Neural cell (in vitro differentiated cells): Measurements from ENCODE around the gene NPPA. TPM values are rescaled to one million over a fixed set of nuclear protein-coding genes. Genes with fewer than 3 reads are reported as not detected.
"Not testable (repeated sequence)": the region's sequence is repeated elsewhere in the genome, so short reads cannot be mapped to it uniquely, and the experiment has no call there.

Experiments
- H2AFZ ChIP-seq: fragments of 200-600, 300-800 bp; sonication (generic), shearing (Covaris generic); 2 replicates; pipeline ENCODE4 v1.6.0; 2014; ENCODE audit warnings: low read depth, mild to moderate bottlenecking, antibody characterized with exemption, low read length, moderate library complexity
- H3F3A ChIP-seq: fragments of 200-600 bp; shearing (Covaris generic); 2 replicates; pipeline ENCODE4 v1.6.1; 2016; ENCODE audit warnings: mild to moderate bottlenecking, moderate library complexity, mixed read lengths, antibody characterized with exemption, low read length; ENCODE audit not compliant: insufficient read depth, poor library complexity, severe bottlenecking
- H3K27ac ChIP-seq: fragments of 200-600, 300-800 bp; sonication (generic), shearing (Covaris generic); 2 replicates; pipeline ENCODE4 v1.5.1; 2014; ENCODE audit warnings: mild to moderate bottlenecking, low read length, moderate library complexity
- H3K27me3 ChIP-seq: fragments of 300-800, 200-600 bp; sonication (generic), shearing (Covaris generic); 2 replicates; pipeline ENCODE4 v1.6.0; 2014; ENCODE audit warnings: mild to moderate bottlenecking, low read depth, low read length, moderate library complexity; ENCODE audit not compliant: insufficient read depth
- H3K36me3 ChIP-seq: fragments of 300-800, 200-600 bp; sonication (generic), shearing (Covaris generic); 2 replicates; pipeline ENCODE4 v1.5.1; 2014; ENCODE audit warnings: mild to moderate bottlenecking, antibody characterized with exemption, low read length, moderate library complexity; ENCODE audit not compliant: insufficient read depth
- H3K4me2 ChIP-seq: fragments of 300-800, 200-600 bp; sonication (generic), shearing (Covaris generic); 2 replicates; pipeline ENCODE4 v1.6.0; 2014; ENCODE audit warnings: mild to moderate bottlenecking, low read length
- H3K4me3 ChIP-seq: fragments of 300-800, 200-600 bp; sonication (generic), shearing (Covaris generic); 2 replicates; pipeline ENCODE4 v1.5.1; 2014; ENCODE audit warnings: mild to moderate bottlenecking, low read length, moderate library complexity
- H3K79me2 ChIP-seq: fragments of 200-600 bp; shearing (Covaris generic); replicated peaks from 2 replicates; pipeline ENCODE4 v1.6.0; 2014; ENCODE audit warnings: mild to moderate bottlenecking, low read length, moderate library complexity; ENCODE audit not compliant: insufficient read depth
- H3K9ac ChIP-seq: fragments of 300-800, 200-600 bp; sonication (generic), shearing (Covaris generic); 2 replicates; pipeline ENCODE4 v1.6.1; 2016; ENCODE audit warnings: mild to moderate bottlenecking, low read length, mixed read lengths
- H3K9me2 ChIP-seq: fragments of 200-600 bp; shearing (Covaris generic); 2 replicates; pipeline ENCODE4 v1.6.1; 2016; ENCODE audit warnings: mild to moderate bottlenecking, low read length, mixed read lengths; ENCODE audit not compliant: insufficient read depth
- H3K9me3 ChIP-seq: fragments of 200-600, 300-800 bp; sonication (generic), shearing (Covaris generic); 2 replicates; pipeline ENCODE4 v1.6.1; 2016; ENCODE audit warnings: mild to moderate bottlenecking, mixed run types, low read length, moderate library complexity, mixed read lengths
- H4K20me1 ChIP-seq: fragments of 200-600 bp; shearing (Covaris generic); 2 replicates; pipeline ENCODE4 v1.6.1; 2016; ENCODE audit warnings: mild to moderate bottlenecking, mixed run types; ENCODE audit not compliant: insufficient read depth
- EP300 ChIP-seq: fragments of 450-650 bp; conservative IDR thresholded peaks from 2 replicates; pipeline ENCODE4 v1.6.1; 2014; ENCODE audit warnings: antibody characterized with exemption, mild to moderate bottlenecking, moderate library complexity; ENCODE audit not compliant: poor library complexity, severe bottlenecking
- EZH2 ChIP-seq: fragments of 200-600, 300-800 bp; shearing (Covaris generic), sonication (generic); IDR thresholded peaks from 2 replicates; pipeline ENCODE4 v1.6.1; 2014; ENCODE audit warnings: antibody characterized with exemption, low read length, borderline replicate concordance, mild to moderate bottlenecking; ENCODE audit not compliant: insufficient read depth, poor library complexity, severe bottlenecking
- MXI1 ChIP-seq: fragments of 450-650 bp; conservative IDR thresholded peaks from 2 replicates; pipeline ENCODE4 v1.6.1; 2014; ENCODE audit warnings: antibody characterized with exemption, mild to moderate bottlenecking; ENCODE audit not compliant: poor library complexity, severe bottlenecking
- POLR2AphosphoS5 ChIP-seq: IDR thresholded peaks from 2 replicates; pipeline ENCODE4 v1.6.1; 2012
- RAD21 ChIP-seq: fragments of 450-650 bp; conservative IDR thresholded peaks from 2 replicates; pipeline ENCODE4 v1.6.1; 2014; ENCODE audit warnings: antibody characterized with exemption, mild to moderate bottlenecking, moderate library complexity
- SMC3 ChIP-seq: fragments of 450-650 bp; conservative IDR thresholded peaks from 2 replicates; pipeline ENCODE4 v1.6.1; 2014; ENCODE audit warnings: antibody characterized with exemption, mild to moderate bottlenecking, moderate library complexity; ENCODE audit not compliant: poor library complexity
- TAF1 ChIP-seq: IDR thresholded peaks from 2 replicates; pipeline ENCODE4 v1.6.1; 2012; ENCODE audit warnings: low read depth
- polyA minus RNA-seq: library from RNA; depleted of rRNA, polyadenylated mRNA; stranded (reverse); fragments of >200 nt; gene quantifications from 2 replicates; pipeline ENCODE4 v1.2.3, GENCODE V29; 2014
- polyA plus RNA-seq: library from polyadenylated mRNA; depleted of rRNA; stranded (reverse); fragments of >200 nt; gene quantifications from 2 replicates; pipeline ENCODE4 v1.2.3, GENCODE V29; 2014
- TF ChIP-seq, protein P1 (sequence below): IDR thresholded peaks from 2 replicates; pipeline ENCODE4 v1.6.1; 2012; ENCODE audit warnings: borderline replicate concordance
- TF ChIP-seq, protein P2 (sequence below): fragments of 450-650 bp; IDR thresholded peaks from 2 replicates; pipeline ENCODE4 v1.5.1; 2014; ENCODE audit warnings: antibody characterized with exemption, mild to moderate bottlenecking, moderate library complexity; ENCODE audit not compliant: poor library complexity, severe bottlenecking

NPPA gene
- polyA plus RNA-seq (not detected in 2 replicates), polyA minus RNA-seq (not detected in 2 replicates)

DNA sequence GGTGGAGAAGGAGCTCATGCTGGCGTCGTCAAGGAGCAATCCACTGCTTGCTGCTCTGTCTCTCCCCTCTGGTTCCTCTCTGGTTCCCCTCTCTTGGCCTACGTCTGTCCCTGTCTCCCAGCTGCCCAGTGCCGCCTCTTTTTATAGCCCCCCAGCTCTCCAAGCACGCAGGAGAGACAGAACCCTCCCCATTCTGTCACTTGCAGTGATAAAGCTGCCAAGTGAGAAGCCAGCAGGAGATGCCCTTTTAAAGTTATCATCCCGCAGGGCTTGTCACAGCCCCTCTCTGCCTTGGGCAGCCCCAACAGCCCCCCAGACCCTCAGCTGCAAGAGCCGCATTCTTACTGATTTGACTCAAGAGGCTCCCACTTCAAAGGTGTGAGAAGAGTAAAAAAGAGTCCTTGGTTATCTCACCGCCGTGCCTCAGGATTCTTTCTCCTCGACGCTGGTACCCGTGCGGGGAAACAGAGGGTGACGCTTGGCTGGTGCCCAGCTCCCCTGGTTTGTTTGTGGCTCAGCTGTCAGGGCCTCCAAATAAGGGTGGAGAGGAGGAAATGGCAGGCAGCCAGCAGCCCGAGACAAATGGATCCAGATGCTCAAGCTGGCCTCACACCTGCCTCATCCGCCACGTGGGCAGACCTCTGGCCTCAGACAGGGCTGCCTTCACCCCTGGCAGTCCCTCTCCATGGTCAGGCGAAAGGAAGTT, at the start of gene NPPA:
Gene NPPA, minus strand, starts transcription at position 117 of the 706 bp plus-strand sequence. Its CDS starts 99 bp downstream, at position 18.
- Histone ChIP-seq H3K36me3 (no peaks in the 10 kb centered on the region), H4K20me1 (no peaks in the 10 kb centered on the region), H3K4me2 (no peak within 1 kb of the TSS), H3K27me3 (no peaks in the 10 kb centered on the region), H3K9me3 (no peaks in the 10 kb centered on the region), H3F3A (no peaks in the 10 kb centered on the region), H3K9ac (no peak within 1 kb of the TSS), H3K79me2 (no peaks in the 10 kb centered on the region), H2AFZ (no peak within 1 kb of the TSS), H3K27ac (no peak within 1 kb of the TSS), H3K4me3 (no peak within 1 kb of the TSS), H3K9me2 (no peaks in the 10 kb centered on the region)
- TF ChIP-seq RAD21 (no peak), TAF1 (no peak), EP300 (no peak), POLR2AphosphoS5 (no peak), SMC3 (no peak), MXI1 (no peak), EZH2 (no peak)
- TF ChIP-seq, protein P1, sequence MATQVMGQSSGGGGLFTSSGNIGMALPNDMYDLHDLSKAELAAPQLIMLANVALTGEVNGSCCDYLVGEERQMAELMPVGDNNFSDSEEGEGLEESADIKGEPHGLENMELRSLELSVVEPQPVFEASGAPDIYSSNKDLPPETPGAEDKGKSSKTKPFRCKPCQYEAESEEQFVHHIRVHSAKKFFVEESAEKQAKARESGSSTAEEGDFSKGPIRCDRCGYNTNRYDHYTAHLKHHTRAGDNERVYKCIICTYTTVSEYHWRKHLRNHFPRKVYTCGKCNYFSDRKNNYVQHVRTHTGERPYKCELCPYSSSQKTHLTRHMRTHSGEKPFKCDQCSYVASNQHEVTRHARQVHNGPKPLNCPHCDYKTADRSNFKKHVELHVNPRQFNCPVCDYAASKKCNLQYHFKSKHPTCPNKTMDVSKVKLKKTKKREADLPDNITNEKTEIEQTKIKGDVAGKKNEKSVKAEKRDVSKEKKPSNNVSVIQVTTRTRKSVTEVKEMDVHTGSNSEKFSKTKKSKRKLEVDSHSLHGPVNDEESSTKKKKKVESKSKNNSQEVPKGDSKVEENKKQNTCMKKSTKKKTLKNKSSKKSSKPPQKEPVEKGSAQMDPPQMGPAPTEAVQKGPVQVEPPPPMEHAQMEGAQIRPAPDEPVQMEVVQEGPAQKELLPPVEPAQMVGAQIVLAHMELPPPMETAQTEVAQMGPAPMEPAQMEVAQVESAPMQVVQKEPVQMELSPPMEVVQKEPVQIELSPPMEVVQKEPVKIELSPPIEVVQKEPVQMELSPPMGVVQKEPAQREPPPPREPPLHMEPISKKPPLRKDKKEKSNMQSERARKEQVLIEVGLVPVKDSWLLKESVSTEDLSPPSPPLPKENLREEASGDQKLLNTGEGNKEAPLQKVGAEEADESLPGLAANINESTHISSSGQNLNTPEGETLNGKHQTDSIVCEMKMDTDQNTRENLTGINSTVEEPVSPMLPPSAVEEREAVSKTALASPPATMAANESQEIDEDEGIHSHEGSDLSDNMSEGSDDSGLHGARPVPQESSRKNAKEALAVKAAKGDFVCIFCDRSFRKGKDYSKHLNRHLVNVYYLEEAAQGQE: no peak
- TF ChIP-seq, protein P2, sequence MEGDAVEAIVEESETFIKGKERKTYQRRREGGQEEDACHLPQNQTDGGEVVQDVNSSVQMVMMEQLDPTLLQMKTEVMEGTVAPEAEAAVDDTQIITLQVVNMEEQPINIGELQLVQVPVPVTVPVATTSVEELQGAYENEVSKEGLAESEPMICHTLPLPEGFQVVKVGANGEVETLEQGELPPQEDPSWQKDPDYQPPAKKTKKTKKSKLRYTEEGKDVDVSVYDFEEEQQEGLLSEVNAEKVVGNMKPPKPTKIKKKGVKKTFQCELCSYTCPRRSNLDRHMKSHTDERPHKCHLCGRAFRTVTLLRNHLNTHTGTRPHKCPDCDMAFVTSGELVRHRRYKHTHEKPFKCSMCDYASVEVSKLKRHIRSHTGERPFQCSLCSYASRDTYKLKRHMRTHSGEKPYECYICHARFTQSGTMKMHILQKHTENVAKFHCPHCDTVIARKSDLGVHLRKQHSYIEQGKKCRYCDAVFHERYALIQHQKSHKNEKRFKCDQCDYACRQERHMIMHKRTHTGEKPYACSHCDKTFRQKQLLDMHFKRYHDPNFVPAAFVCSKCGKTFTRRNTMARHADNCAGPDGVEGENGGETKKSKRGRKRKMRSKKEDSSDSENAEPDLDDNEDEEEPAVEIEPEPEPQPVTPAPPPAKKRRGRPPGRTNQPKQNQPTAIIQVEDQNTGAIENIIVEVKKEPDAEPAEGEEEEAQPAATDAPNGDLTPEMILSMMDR: no peak

DNA sequence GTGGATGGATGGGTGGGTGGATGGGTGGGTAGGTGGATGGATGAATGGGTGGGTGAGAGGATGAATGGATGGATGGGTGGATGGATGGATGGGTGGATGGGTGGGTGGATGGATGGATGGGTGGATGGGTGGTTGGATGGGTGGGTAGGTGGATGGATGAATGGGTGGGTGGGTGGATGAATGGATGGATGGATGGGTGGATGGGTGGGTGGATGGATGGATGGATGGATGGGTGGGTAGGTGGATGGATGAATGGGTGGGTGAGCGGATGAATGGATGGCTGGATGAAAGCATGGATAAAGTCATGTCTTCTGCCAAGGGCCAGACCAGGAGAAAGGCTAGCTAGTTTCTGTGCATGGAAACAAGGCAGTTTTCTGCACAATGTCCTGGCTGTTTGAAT, 46.9 kb upstream of the NPPA start:
- peaks cover 14% of the 10 kb centered on the region for H3K27me3 ChIP-seq
- H3K27ac ChIP-seq: not testable (repeated sequence)

More for the DNA sequence above, 46.9 kb upstream of the NPPA start:
- H3F3A ChIP-seq, H4K20me1 ChIP-seq, H3K36me3 ChIP-seq, H3K9ac ChIP-seq, H2AFZ ChIP-seq, H3K4me2 ChIP-seq, H3K9me2 ChIP-seq, H3K9me3 ChIP-seq, H3K79me2 ChIP-seq, H3K4me3 ChIP-seq: not testable (repeated sequence)
